HCEC 1CT (cell line): ENCODE data around the gene TMEM225.
"Not testable (repeated sequence)": the region's sequence is repeated elsewhere in the genome, so short reads cannot be mapped to it uniquely, and the experiment has no call there.

Experiments used
- DNase-seq: peaks from one replicate; pipeline ENCODE4 v3.0.0-alpha.2; 2017

Gene TMEM225, protein sequence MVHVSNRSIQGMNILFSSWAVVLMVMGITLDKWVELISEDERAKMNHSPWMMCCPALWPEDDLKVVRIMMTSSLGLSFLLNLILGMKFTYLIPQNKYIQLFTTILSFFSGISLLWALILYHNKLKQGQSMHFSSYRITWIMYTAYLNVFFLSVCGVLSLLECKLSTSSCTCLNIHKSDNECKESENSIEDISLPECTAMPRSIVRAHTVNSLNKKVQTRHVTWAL

GRCh38 chr11:123885570-123885969 is at the start of gene TMEM225:
TMEM225 (minus strand) TSS chr11:123885670; CDS start chr11:123885425, 245 bp downstream.
- no peak for DNase-seq

- no peak for DNase-seq
These were observed 38.6 kb upstream of the TMEM225 start for GRCh38 chr11:123924027-123924426.

- DNase-seq, result no peak
These were observed 35.5 kb upstream of the TMEM225 start for GRCh38 chr11:123920943-123921342.

DNA sequence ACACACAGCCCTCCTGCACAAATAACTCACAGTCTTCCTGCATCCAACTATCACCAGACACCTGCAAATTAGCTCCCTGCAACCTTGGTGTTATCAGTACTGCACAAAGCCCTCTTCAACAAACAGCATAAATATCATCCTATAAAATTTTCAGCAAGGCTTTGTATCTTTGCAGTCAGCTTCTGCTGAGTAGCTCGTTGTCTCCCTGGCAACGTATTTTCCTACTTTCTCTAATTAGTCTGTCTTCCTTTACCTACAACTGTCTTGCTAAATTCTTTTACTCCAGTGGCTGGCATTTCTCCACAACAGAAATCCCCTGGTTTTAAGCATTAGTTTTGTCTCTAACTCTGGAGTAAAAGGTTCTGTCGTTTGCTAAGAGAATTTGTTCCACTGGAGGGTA is 20.4 kb upstream of the TMEM225 start:
- DNase-seq, result no peak

DNA sequence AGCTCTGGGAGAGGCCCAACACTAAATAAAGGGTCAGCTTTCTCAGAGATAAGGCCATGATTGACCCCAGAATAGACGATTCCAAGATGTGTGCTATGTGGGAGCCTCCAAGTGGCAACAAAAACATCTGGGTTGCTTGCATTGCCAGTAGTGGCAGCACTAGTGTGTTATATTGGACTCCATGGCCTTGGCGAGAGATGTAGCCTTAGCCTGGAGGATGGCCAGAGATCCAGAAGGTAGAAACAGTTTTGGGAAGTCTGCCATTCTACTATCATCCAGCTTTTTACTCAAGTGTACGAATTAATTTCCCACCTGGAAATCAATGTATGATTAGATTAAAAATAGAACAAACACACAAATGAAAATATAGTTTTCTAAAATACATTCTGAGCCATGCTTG is 19.5 kb upstream of the TMEM225 start:
- no peak for DNase-seq

DNA sequence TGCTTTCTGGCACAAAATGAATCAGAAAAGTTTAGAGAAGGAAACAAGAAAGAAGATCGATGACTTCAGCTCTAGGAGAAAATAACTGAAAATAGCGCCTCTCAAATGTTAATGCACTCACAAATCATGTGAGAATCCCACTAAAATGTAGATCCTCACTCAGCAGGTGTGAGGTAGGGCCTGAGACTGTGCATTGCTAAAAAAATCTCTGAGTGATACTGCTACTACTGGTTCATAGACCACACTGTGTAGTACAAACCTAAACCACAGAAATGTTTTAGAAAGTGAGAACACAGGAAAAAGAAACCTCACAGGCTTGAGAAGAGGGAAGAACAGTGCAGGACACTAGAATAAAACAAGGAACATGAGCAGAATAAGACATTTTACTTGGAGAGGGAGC is 18.5 kb upstream of the TMEM225 start:
- no peak for DNase-seq

DNA sequence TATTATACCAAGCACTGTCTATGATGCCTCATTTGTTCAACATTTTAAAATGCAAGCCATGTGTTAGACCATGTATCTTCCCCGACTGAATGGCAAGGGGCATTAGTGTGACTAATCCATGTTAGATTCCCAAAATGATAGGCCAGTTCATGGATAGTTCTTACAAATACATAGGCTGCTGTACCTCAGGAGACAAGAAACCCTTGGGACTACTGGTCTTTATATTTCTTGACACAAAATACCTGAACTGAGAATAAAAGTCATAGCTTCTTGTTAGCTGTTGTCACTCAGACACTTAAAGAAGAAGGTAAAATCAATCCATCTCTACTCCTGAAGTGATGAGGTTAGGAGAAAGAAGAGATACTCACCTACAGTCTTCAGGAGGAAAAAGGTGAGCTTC is 16.4 kb upstream of the TMEM225 start, which contains the start of gene OR8D4:
Gene OR8D4, plus strand, starts transcription at position 301 of the 400 bp plus-strand sequence. CDS start 4,265 bp downstream, outside the sequence.
- DNase-seq, result no peak

- DNase-seq, result no peak
These were observed 14.3 kb upstream of the TMEM225 start for GRCh38 chr11:123899792-123900191.

DNA sequence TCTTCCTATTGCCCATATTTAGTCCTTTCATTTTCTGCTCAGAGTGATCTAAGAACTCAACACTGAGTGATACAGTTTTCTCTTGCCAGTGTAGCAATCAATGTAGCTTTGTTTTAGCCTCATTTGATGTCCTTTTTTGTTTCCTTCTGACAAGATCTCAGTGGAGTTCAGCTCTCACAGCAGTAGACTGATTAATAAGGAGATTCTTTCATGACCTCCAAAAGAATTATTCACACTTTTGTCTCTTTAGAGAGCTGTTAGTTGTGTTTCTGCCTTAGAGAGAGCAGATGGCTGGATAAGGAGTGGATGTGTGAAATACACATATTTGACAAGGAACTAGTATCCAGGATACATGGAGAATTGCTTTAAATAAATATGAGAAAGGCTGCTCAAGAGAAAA is 6.6 kb upstream of the TMEM225 start:
- no peak for DNase-seq

GRCh38 chr11:123880912-123881311 is 4.6 kb downstream of the TMEM225 start:
- no peak for DNase-seq

DNA sequence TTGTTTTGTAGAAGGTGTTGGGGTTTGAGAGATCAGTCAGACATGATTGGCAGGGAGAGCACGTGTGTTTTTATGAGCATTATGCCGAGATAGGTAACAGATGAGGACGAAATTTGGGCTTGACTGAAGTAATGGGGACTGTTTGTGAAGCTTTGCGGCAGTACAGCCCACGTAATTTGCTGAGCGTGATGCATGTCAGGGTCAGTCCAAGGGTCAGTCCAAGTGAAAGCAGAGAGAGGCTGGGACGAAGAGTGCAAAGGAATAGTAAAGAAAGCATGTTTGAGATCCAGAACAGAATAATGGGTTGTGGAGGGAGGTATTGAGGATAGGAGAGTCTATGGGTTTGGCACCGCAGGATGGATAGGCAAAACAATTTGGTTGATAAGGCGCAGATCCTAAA is 17.7 kb downstream of the TMEM225 start:
- DNase-seq, result not testable (repeated sequence)

DNA sequence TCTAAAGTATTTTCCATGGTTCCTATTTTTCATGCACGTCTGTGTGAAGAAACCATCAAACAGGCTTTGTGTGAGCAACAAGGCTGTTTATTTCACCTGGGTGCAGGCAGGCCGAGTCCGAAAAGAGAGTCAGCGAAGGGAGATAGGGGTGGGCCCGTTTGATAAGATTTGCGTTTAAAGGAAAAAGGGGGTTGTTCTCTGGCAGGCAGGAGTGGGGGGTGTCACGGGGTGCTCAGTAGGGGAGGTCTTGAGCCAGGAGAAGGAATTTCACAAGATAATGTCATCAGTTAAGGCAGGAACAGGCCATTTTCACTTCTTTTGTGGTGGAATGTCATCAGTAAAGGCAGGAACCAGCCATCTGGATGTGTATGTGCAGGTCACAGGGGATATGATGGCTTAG is 20.2 kb downstream of the TMEM225 start:
- not testable (repeated sequence) for DNase-seq

- DNase-seq, result no peak
These were observed 25.7 kb downstream of the TMEM225 start for GRCh38 chr11:123859731-123860130.

GRCh38 chr11:123856444-123856843 is 29.0 kb downstream of the TMEM225 start:
- DNase-seq, result no peak

DNA sequence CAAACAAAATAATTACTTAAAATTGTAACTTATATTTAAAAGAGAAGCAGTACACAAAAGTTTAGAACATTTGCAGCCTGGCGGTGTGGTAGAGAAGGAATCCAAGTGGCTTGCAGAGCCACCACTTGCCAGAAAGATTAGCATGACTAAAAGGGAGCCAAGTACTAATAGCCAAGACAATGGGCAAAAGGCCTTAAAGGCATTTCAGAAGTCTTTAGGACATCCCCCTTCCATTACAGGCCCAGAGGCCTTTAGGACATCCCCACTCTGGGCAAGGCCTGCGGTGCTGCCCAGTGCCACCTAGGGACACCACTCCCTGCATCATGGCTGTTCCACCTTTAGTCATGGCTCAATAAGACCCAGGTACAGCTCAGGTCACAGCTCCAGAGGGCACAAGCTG is 32.4 kb downstream of the TMEM225 start:
- DNase-seq, result no peak

DNA sequence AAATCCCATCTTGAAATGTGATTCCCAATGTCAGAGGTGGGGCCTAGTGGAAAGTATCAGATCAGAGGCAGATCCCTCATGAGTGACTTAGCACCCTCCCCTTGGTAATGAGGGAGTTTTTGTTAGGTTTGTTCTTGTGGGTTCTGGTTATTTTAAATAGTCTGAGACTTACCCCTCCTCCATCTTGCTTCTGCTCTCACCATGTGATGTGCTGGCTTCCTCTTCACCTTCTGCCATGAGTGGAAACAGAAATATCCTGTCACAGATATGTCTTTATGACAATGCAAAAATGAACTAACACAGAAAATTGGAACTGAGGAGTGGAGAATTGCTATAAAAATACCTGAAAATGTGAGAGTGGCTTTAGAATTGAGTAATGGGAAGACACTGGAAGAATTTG is 33.1 kb downstream of the TMEM225 start:
- no peak for DNase-seq

DNA sequence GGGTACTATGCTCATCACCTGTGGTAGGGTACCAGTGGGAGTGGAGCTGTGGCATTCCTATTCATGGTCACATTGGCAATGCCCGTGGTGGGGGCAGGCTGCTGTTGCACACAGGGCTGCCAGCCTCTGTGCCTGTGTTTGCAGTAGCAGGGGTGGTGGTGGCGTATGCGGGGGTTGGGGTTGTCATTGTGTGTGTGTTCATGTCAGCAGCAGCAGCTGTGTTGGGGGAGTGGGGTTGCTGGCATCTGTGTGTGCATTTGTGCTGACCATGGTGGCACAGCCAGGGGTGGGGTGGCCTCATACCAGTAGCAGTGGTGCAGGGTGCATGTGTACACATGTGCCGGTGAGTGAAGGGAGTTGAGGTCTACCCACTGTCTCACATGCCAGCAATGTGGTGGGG is 34.4 kb downstream of the TMEM225 start:
- no peak for DNase-seq

GRCh38 chr11:123841174-123841573 is 44.3 kb downstream of the TMEM225 start:
- no peak for DNase-seq

DNA sequence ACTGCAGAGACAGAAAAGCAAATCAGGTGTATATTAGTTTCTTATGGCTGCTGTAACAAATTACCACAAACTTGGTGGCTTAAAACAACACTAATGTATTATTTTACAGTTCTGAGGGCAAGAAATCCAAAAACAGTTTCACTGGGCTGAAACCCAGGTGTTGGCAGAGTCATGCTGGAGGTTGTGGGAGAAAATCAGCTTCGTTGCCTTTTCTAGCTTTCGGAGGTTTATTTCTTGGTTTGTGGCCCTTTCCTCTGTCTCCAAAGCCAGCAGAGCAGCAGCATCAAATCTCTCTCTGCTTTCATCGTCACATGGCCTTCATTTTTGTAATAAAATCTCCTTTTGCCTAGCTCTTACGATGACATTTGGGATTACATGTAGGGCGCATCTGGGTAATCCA is 46.3 kb downstream of the TMEM225 start:
- no peak for DNase-seq

DNA sequence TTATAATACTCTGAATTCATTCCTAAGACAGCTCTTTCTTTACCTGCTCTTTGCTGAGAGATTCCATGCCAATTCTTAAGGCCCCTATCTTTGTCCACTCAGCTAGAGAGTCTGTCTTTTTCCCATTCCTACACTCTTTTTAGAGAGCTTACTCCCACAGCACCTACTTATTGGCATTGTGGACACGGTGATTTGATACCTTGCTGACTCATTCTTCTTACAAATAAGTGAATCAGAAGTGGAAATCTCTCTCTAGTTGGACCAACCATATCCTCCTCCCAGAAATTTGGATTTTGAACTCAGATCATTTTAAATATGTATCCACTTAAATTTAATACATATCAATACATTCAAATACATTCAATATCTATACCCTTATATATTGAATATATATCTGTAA is 46.8 kb downstream of the TMEM225 start:
- no peak for DNase-seq

- no peak for DNase-seq
These were observed 47.3 kb downstream of the TMEM225 start for GRCh38 chr11:123838199-123838598.

GRCh38 chr11:123833095-123833494 is 52.4 kb downstream of the TMEM225 start:
- DNase-seq, result no peak
